HL-60 (cell line): Measurements from ENCODE around the gene RAC2.

ENCODE experiments used
- GABPA ChIP-seq: IDR thresholded peaks from 2 replicates; pipeline ENCODE4 v1.6.1; 2012; ENCODE audit warnings: low read depth
- POLR2AphosphoS5 ChIP-seq: IDR thresholded peaks from 2 replicates; pipeline ENCODE4 v1.6.1; 2012; ENCODE audit warnings: low read depth
- REST ChIP-seq: IDR thresholded peaks from 2 replicates; pipeline ENCODE4 v1.6.1; 2012; ENCODE audit warnings: low read depth; ENCODE audit not compliant: insufficient replicate concordance
- SPI1 ChIP-seq: IDR thresholded peaks from 2 replicates; pipeline ENCODE4 v1.6.1; 2012; ENCODE audit warnings: low read depth, mild to moderate bottlenecking, borderline replicate concordance
- TF ChIP-seq, protein P1 (sequence below): IDR thresholded peaks from one replicate; pipeline ENCODE4 v1.5.1; 2011; ENCODE audit warnings: low read length, control low read depth, inconsistent platforms; ENCODE audit not compliant: insufficient read depth

DNA sequence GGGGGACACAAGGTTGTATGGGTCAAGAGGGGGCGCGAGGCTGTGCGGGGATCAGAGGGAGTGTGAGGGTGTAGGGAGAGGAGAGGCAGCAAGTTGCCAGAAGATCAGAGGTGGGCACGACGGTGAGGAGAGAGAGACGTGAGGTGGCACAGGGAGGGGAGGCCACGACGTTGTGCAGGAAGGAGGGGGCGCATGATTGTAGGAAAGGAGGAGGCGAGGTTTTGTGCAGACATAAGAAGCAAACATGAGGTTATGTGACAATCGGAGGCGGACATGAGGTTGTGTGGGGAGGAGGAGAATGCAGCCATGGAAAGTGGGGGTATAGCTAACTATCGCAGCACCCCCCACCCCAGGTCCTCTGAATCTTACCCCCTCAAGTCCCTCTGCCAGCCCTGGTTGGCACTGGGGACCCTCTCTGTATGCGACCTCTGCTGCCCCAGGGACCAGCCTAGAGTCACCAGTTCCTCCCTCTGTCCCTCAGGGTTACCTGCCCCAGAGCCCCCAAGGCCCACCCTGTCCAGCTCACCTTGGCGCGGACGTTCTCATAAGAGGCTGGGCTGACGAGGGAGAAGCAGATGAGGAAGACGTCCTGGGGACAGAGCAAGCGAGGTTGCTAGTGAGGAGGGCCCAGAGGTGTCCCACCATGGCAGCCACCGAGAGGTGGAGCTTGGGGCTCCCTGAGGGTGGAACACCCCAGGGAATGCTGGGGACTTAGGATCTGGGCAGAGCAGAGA, 12.5 kb downstream of the RAC2 start:
- TF ChIP-seq, protein P1, sequence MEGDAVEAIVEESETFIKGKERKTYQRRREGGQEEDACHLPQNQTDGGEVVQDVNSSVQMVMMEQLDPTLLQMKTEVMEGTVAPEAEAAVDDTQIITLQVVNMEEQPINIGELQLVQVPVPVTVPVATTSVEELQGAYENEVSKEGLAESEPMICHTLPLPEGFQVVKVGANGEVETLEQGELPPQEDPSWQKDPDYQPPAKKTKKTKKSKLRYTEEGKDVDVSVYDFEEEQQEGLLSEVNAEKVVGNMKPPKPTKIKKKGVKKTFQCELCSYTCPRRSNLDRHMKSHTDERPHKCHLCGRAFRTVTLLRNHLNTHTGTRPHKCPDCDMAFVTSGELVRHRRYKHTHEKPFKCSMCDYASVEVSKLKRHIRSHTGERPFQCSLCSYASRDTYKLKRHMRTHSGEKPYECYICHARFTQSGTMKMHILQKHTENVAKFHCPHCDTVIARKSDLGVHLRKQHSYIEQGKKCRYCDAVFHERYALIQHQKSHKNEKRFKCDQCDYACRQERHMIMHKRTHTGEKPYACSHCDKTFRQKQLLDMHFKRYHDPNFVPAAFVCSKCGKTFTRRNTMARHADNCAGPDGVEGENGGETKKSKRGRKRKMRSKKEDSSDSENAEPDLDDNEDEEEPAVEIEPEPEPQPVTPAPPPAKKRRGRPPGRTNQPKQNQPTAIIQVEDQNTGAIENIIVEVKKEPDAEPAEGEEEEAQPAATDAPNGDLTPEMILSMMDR, result no peak
- TF ChIP-seq REST (no peak), POLR2AphosphoS5 (no peak), GABPA (no peak), SPI1 (no peak)
